Panc1 (cell line): Measurements from ENCODE around the gene QSOX1. TPM values are rescaled to one million over a fixed set of nuclear protein-coding genes. Genes with fewer than 3 reads are reported as not detected.

Experiments used
- ATAC-seq: fragments of 200-7000 bp; cut with Tn5 transposase; 2 replicates; pipeline ENCODE4 v1.9.1; 2020; ENCODE audit warnings: mild to moderate bottlenecking, moderate library complexity
- Bru-seq: library from RNA; stranded (reverse); fragments of 400-500 nt; gene quantifications from one replicate; lab custom pipeline; 2021; lab: Mats Ljungman, UMichigan
- BruChase-seq, 2 experiments: library from RNA; stranded (reverse); fragments of 400-500 nt; gene quantifications; one replicate each; lab custom pipeline; 2021; lab: Mats Ljungman, UMichigan
- BruUV-seq: library from RNA; stranded (reverse); fragments of 400-500 nt; replicated peaks from 2 replicates; lab custom pipeline; 2021; lab: Mats Ljungman, UMichigan
- CTCF ChIA-PET: fragments of 300-600 bp; sonication (Branson Sonifier 250); formaldehyde crosslinking; loops from one replicate; lab custom pipeline; 2022; ENCODE audit warnings: antibody characterized with exemption; lab: Charles Lee
- POLR2A ChIA-PET: fragments of 300-600 bp; sonication (Branson Sonifier 250); formaldehyde crosslinking; loops from one replicate; lab custom pipeline; 2022; ENCODE audit warnings: antibody characterized with exemption; lab: Charles Lee
- DNase-seq: peaks from one replicate; pipeline ENCODE4 v3.0.0-alpha.2; 2010; ENCODE audit warnings: low read depth, low spot score
- H3K27ac ChIP-seq: 2 replicates; pipeline ENCODE4 v1.5.1; 2011; ENCODE audit warnings: mild to moderate bottlenecking, low read length, inconsistent platforms
- H3K27me3 ChIP-seq: fragments of 200-500 bp; sonication (Bioruptor generic); 2 replicates; pipeline ENCODE4 v1.6.0; 2014; ENCODE audit warnings: low read length, inconsistent platforms; ENCODE audit not compliant: control insufficient read depth, insufficient read depth
- H3K36me3 ChIP-seq: fragments of 200-500 bp; sonication (Bioruptor generic); 2 replicates; pipeline ENCODE4 v1.5.1; 2014; ENCODE audit warnings: inconsistent platforms, mild to moderate bottlenecking, low read length, moderate library complexity; ENCODE audit not compliant: control insufficient read depth, insufficient read depth
- H3K4me1 ChIP-seq: 2 replicates; pipeline ENCODE4 v1.5.1; 2011; ENCODE audit warnings: inconsistent platforms, mild to moderate bottlenecking, low read length, moderate library complexity; ENCODE audit not compliant: control insufficient read depth, insufficient read depth
- H3K4me3 ChIP-seq, 2 experiments: 2 replicates each; pipeline ENCODE4 v1.5.1; 2011 to 2012; ENCODE audit warnings: low read depth in 2 of 2, low read length in 2 of 2, mild to moderate bottlenecking in 2 of 2, inconsistent platforms in 1 of 2, moderate library complexity in 1 of 2
- H3K9me3 ChIP-seq: fragments of 200-500 bp; sonication (Bioruptor generic); 2 replicates; pipeline ENCODE4 v1.5.1; 2014; ENCODE audit warnings: low read depth, mild to moderate bottlenecking, inconsistent platforms, low read length, moderate library complexity; ENCODE audit not compliant: control insufficient read depth, insufficient read depth
- CTCF ChIP-seq: fragments of 450-650 bp; IDR thresholded peaks from 2 replicates; pipeline ENCODE4 v1.5.1; 2017; ENCODE audit warnings: mild to moderate bottlenecking
- POLR2AphosphoS5 ChIP-seq: IDR thresholded peaks from 2 replicates; pipeline ENCODE4 v1.6.1; 2012; ENCODE audit warnings: mild to moderate bottlenecking, low read depth, low read length, moderate library complexity
- REST ChIP-seq, 2 experiments: IDR thresholded peaks; 2 replicates each; pipeline ENCODE4 v1.6.1; 2011 to 2012; ENCODE audit warnings: low read depth in 2 of 2, control low read depth in 1 of 2, low read length in 1 of 2, mild to moderate bottlenecking in 1 of 2, moderate library complexity in 1 of 2; ENCODE audit not compliant: insufficient read depth in 1 of 2
- SIN3A ChIP-seq: IDR thresholded peaks from 2 replicates; pipeline ENCODE4 v1.6.1; 2012; ENCODE audit warnings: low read depth, mild to moderate bottlenecking, low read length, moderate library complexity, borderline replicate concordance; ENCODE audit not compliant: insufficient read depth
- TCF7L2 ChIP-seq: IDR thresholded peaks from 2 replicates; pipeline ENCODE4 v1.6.1; 2011; ENCODE audit warnings: mild to moderate bottlenecking, low read depth, low read length, inconsistent platforms
- in situ Hi-C: cut with HindIII; loops from 2 replicates; pipeline ENCODE4 v1.10.0; 2016; ENCODE audit warnings: low sequenced_read_pairs, low pct_unique_long_range_greater_than_20kb
- intact Hi-C: fragments of 100-400 bp; cut with micrococcal nuclease; formaldehyde crosslinking; loops from one replicate; pipeline ENCODE4 v1.10.0; 2022; ENCODE audit not compliant: unreplicated experiment
- long read RNA-seq: library from polyadenylated mRNA; unstranded; transcript quantifications from one replicate; pipeline ENCODE4 v2.0.0, GENCODE V29; 2021; ENCODE audit not compliant: unreplicated experiment
- polyA plus RNA-seq: library from polyadenylated mRNA; unstranded; fragments of >200 nt; gene quantifications from one replicate; pipeline ENCODE4 v1.2.1, GENCODE V29; 2012; ENCODE audit warnings: missing spikeins; ENCODE audit not compliant: insufficient read length
- total RNA-seq: library from RNA; stranded (reverse); gene quantifications from one replicate; pipeline ENCODE4 v1.2.1, GENCODE V29; 2021; ENCODE audit not compliant: unreplicated experiment

Gene QSOX1
- 152 TPM for total RNA-seq
- polyA plus RNA-seq, result 170 TPM
- percentile 64 among the genes with signal in this experiment for Bru-seq, nascent RNA
- percentile 73 among the genes with signal in this experiment for BruChase-seq, experiment 1, labeled RNA remaining after a 2-hour chase
- percentile 77 among the genes with signal in this experiment for BruChase-seq, experiment 2, labeled RNA remaining after a 6-hour chase
- long read RNA-seq, full-length matches to known transcripts, result 84 of 188 reads
- long read RNA-seq, partial matches to known transcripts, result 94 of 188 reads
- long read RNA-seq, other reads (novel, unspliced or antisense), result 10 of 188 reads

GRCh38 chr1:180154325-180155181 lies at the start of gene QSOX1:
TSS of gene QSOX1 (plus strand) at chr1:180154869. CDS start at chr1:180154908, 39 bp downstream.
- in situ Hi-C loops, result no loop called here
- Histone ChIP-seq H3K4me3 (peak within 1 kb of the TSS; percentile 85 to 94), H3K9me3 (no peaks in the 10 kb centered on the region), H3K4me1 (peaks cover 36% of the 10 kb centered on the region), H3K27ac (peak within 1 kb of the TSS; percentile 98), H3K27me3 (no peaks in the 10 kb centered on the region), H3K36me3 (peaks cover 2% of the 10 kb centered on the region; the same call in 1 of the 2 replicates)
- intact Hi-C loops, result no loop called here
- DNase-seq (no peak), ATAC-seq (peak; percentile 91)
- CTCF ChIA-PET, result interaction anchor here (0.9 kb wide), 1 partner anchor 14 kb away, joined by 4 read pairs; no protein-coding TSS in a partner anchor
- no TSS peak for BruUV-seq
- 0 out of 2 replicates have a peak, but pooled peaks have one; percentile 17 for TF ChIP-seq TCF7L2
- TF ChIP-seq POLR2AphosphoS5, result peak; percentile 88
- TF ChIP-seq SIN3A, result peak; percentile 52; the same call in 1 of the 2 replicates
- no peak for TF ChIP-seq CTCF
- POLR2A ChIA-PET, result interaction anchor here (0.6 kb wide), 2 partner anchors 52 to 229 kb away, joined by 4 to 7 read pairs; no protein-coding TSS in a partner anchor

GRCh38 chr1:180112091-180112490 lies 42.6 kb upstream of the QSOX1 start:
- H3K9me3 ChIP-seq, result no peaks in the 10 kb centered on the region
- peaks cover 20% of the 10 kb centered on the region for H3K36me3 ChIP-seq
- ATAC-seq (no peak), DNase-seq (no peak)
- no peak overlapping the region for H3K27ac ChIP-seq
- H3K4me3 ChIP-seq, result no peak overlapping the region
- CTCF ChIA-PET, result no interaction called here
- intact Hi-C loops, result no loop called here
- TF ChIP-seq TCF7L2 (no peak), CTCF (no peak), POLR2AphosphoS5 (no peak), SIN3A (no peak), REST (IDR thresholded peaks at IDR 0.05; ENCODE audit: insufficient read depth in 1 of 2, low read depth in 2 of 2, low read length in 1 of 2) (no peak)
- no peaks in the 10 kb centered on the region for H3K4me1 ChIP-seq
- POLR2A ChIA-PET, result no interaction called here
- no TSS peak for BruUV-seq
- H3K27me3 ChIP-seq, result no peaks in the 10 kb centered on the region
- in situ Hi-C loops, result no loop called here
